Stimulated activated naive CD8-positive, alpha-beta T cell treated with anti-CD3 and anti-CD28 coated beads, Interleukin-15, amount 100 ng/mL, for 72 hours (primary cell): Measurements from ENCODE around the gene AJM1.

Experiments used
- ATAC-seq: fragments of 150-1000 bp; cut with Tn5 transposase; 2 replicates; pipeline ENCODE4 v1.10.0; 2021; ENCODE audit warnings: mild to moderate bottlenecking, moderate library complexity
- DNase-seq, 2 donors: peaks; one replicate each; pipeline ENCODE4 v3.0.0; 2021 to 2022
- H3K27ac Mint-ChIP-seq, 2 donors: one replicate each; pipeline ENCODE4 v1.8.0; 2022; ENCODE audit warnings: mild to moderate bottlenecking in 2 of 2, mixed read lengths in 2 of 2, moderate library complexity in 2 of 2
- H3K27me3 Mint-ChIP-seq: one replicate; pipeline ENCODE4 v1.8.0; 2022; ENCODE audit warnings: mixed read lengths
- H3K4me1 Mint-ChIP-seq: one replicate; pipeline ENCODE4 v1.8.0; 2022; ENCODE audit warnings: mild to moderate bottlenecking, mixed read lengths
- H3K4me3 Mint-ChIP-seq, 2 donors: one replicate each; pipeline ENCODE4 v1.8.0; 2022; ENCODE audit warnings: mild to moderate bottlenecking in 2 of 2, mixed read lengths in 2 of 2, moderate library complexity in 1 of 2
- H3K9me3 Mint-ChIP-seq, 2 donors: one replicate each; pipeline ENCODE4 v1.8.0; 2022; ENCODE audit warnings: mixed read lengths in 2 of 2

AJM1 gene

GRCh38 chr9:136804509-136805206, 37.6 kb upstream of the AJM1 start:
- Mint-ChIP-seq H3K27ac (no peak overlapping the region), H3K9me3 (no peaks in the 10 kb centered on the region), H3K27me3 (peaks cover 20% of the 10 kb centered on the region), H3K4me3 (no peak overlapping the region), H3K4me1 (peaks cover 46% of the 10 kb centered on the region)
- ATAC-seq: no peak
- DNase-seq: no peak

- H3K4me1 Mint-ChIP-seq: peaks cover 47% of the 10 kb centered on the region
- no peak for ATAC-seq
- H3K9me3 Mint-ChIP-seq: no peaks in the 10 kb centered on the region
- peaks cover 20% of the 10 kb centered on the region for H3K27me3 Mint-ChIP-seq
- no peak overlapping the region for H3K4me3 Mint-ChIP-seq
- DNase-seq: no peak
- H3K27ac Mint-ChIP-seq: no peak overlapping the region
Observed at GRCh38 chr9:136805207-136805740, 37.0 kb upstream of the AJM1 start.

GRCh38 chr9:136806067-136806466, 36.2 kb upstream of the AJM1 start:
- H3K4me1 Mint-ChIP-seq: peaks cover 44% of the 10 kb centered on the region
- H3K9me3 Mint-ChIP-seq: no peaks in the 10 kb centered on the region
- H3K27me3 Mint-ChIP-seq: peaks cover 13% of the 10 kb centered on the region
- H3K27ac Mint-ChIP-seq: no peak overlapping the region
- DNase-seq: no peak
- no peak for ATAC-seq
- H3K4me3 Mint-ChIP-seq: peak overlapping the region; percentile 88 to 93

- peaks cover 42% of the 10 kb centered on the region for H3K4me1 Mint-ChIP-seq
- peak overlapping the region; percentile 88 to 93 for H3K4me3 Mint-ChIP-seq
- H3K9me3 Mint-ChIP-seq: no peaks in the 10 kb centered on the region
- no peak for DNase-seq
- ATAC-seq: no peak
- H3K27ac Mint-ChIP-seq: peak overlapping the region; percentile 33 to 85
- H3K27me3 Mint-ChIP-seq: peaks cover 7% of the 10 kb centered on the region
Observed at GRCh38 chr9:136806631-136807201, 35.6 kb upstream of the AJM1 start.

DNA sequence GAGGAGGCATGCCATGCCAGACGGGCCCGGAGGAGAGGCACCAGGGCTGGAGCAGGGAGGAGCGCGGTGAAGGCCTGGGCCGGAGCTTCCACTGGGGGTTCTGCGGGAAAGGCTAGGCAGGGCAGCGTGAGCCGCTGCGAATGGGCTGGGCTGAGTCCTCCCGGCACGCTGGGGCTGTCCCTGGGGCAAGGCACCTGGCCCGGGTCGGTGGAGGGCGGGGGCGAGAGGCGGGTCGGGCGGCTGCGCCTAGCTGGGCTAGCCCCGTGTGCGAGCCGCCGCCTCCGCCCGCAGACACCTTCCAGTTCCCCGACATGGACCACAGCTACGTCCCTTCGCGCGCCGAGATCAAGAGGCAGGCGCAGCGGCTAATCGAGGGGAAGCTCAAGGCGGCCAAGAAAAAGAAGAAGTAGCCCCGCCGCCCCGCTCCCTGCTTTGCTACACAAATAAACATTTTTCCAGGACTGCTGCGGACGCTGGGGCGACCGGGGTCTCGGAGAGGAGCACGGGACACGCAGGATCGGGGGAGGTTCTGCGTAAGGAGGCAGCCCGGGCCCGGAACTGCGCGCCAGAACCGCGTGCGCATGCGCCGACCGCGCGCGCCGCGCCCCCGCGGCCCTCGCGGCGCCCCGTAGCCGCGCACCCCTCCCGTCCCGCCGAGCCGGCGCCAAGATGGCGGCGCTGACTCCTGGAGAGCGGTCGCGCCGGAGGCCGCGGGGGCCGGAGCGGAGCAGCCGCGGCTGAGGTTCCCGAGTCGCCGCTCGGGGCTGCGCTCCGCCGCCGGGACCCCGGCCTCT, 34.8 kb upstream of the AJM1 start, which contains the start of gene RABL6:
TSS of gene RABL6 (plus strand) at position 668 of the 794 bp plus-strand sequence. CDS start 249 bp downstream, outside the sequence.
- peak within 1 kb of the TSS; percentile 88 to 93 for H3K4me3 Mint-ChIP-seq
- DNase-seq: peak; percentile 82 to 86
- H3K27me3 Mint-ChIP-seq: no peaks in the 10 kb centered on the region
- H3K9me3 Mint-ChIP-seq: no peaks in the 10 kb centered on the region
- ATAC-seq: peak; percentile 88
- peaks cover 43% of the 10 kb centered on the region for H3K4me1 Mint-ChIP-seq
- H3K27ac Mint-ChIP-seq: peak within 1 kb of the TSS; percentile 85 to 92

DNA sequence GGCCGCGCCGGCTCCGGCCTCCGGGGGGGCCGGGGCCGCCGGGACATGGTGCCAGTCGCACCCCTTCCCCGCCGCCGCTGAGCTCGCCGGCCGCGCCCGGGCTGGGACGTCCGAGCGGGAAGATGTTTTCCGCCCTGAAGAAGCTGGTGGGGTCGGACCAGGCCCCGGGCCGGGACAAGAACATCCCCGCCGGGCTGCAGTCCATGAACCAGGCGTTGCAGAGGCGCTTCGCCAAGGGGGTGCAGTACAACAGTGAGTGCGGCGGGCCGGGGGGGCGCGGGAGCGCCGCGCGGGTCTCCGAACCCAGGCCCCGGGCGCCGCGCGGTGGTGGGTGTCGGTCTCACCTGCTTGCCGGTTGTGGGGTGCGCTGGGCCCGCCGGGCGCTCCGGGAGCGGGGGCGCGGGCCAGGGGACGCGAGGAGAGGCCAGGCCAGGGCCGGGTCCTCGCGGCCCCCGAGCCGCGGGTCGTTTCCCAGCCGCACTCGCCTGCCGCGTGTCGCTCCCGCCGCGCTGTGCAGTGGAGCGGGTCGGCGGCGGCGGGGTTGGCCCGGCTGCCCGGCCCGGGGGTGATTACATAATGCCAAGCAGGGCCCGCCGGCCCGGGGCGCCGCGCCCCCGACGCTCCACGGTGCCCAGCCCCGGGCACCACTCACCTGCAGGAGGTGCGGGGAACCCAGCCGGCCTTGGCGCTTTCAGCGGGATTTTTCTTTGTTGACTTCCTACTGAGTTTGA, 34.0 kb upstream of the AJM1 start:
- peak overlapping the region; percentile 83 to 89 for H3K4me3 Mint-ChIP-seq
- no peaks in the 10 kb centered on the region for H3K27me3 Mint-ChIP-seq
- no peaks in the 10 kb centered on the region for H3K9me3 Mint-ChIP-seq
- H3K27ac Mint-ChIP-seq: peak overlapping the region; percentile 42 to 90
- peak; percentile 45 to 54 for DNase-seq
- peak; percentile 59 for ATAC-seq
- H3K4me1 Mint-ChIP-seq: peaks cover 51% of the 10 kb centered on the region

GRCh38 chr9:136808806-136809158, 33.5 kb upstream of the AJM1 start:
- peak overlapping the region; percentile 83 to 89 for H3K4me3 Mint-ChIP-seq
- no peak for DNase-seq
- no peak for ATAC-seq
- H3K9me3 Mint-ChIP-seq: no peaks in the 10 kb centered on the region
- H3K4me1 Mint-ChIP-seq: peaks cover 56% of the 10 kb centered on the region
- H3K27me3 Mint-ChIP-seq: no peaks in the 10 kb centered on the region
- peak overlapping the region in 1 of 2 donors; percentile 90 for H3K27ac Mint-ChIP-seq

DNA sequence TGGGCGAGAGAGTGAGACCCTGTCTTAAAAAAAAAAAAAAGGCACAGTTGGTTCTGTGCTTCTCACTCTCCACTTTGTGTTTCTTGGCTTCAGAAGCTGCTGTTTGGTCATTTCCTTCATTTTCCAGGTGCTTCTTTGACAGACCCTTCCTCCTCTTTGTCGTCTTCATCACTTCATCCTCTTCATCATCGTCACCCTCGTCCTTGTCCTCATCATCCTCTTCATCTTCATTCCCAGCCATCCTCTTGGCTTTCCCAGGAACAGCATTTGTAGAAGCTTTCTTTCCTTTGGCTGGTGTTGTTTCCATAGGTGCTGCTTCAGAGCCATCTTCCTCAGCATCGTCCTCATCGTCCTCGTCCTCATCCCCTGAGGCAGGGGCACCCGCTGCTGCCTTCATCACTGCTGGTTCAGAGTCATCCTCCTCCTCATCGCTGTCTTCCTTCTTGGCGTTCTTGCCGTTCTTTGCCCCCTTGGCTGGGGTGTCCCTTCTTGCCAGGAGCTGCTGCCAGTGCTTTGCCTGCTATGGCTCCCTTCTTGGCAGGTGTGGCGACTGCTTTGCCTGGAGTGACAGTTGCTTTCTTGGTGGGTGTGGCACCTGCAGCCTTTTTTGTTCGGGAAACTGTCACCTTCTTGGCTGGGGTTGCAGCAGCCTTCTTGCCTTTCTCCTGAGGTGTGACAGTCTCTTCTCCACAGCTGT, 27.4 kb upstream of the AJM1 start:
- no peaks in the 10 kb centered on the region for H3K27me3 Mint-ChIP-seq
- H3K4me1 Mint-ChIP-seq: peaks cover 35% of the 10 kb centered on the region
- DNase-seq: no peak
- H3K27ac Mint-ChIP-seq: no peak overlapping the region
- no peak for ATAC-seq
- no peak overlapping the region for H3K4me3 Mint-ChIP-seq
- no peaks in the 10 kb centered on the region for H3K9me3 Mint-ChIP-seq

- Mint-ChIP-seq H3K9me3 (no peaks in the 10 kb centered on the region), H3K27ac (no peak overlapping the region), H3K4me1 (peaks cover 30% of the 10 kb centered on the region), H3K27me3 (no peaks in the 10 kb centered on the region), H3K4me3 (no peak overlapping the region)
- ATAC-seq (no peak), DNase-seq (no peak)
Observed at GRCh38 chr9:136815422-136815782, 26.9 kb upstream of the AJM1 start.

- Mint-ChIP-seq H3K9me3 (no peaks in the 10 kb centered on the region), H3K27ac (peak overlapping the region in 1 of 2 donors; percentile 90), H3K4me3 (peak overlapping the region; percentile 37 to 77), H3K4me1 (peaks cover 13% of the 10 kb centered on the region), H3K27me3 (no peaks in the 10 kb centered on the region)
- ATAC-seq (peak; percentile 51), DNase-seq (no peak)
Observed at GRCh38 chr9:136820971-136821825, 21.1 kb upstream of the AJM1 start.

DNA sequence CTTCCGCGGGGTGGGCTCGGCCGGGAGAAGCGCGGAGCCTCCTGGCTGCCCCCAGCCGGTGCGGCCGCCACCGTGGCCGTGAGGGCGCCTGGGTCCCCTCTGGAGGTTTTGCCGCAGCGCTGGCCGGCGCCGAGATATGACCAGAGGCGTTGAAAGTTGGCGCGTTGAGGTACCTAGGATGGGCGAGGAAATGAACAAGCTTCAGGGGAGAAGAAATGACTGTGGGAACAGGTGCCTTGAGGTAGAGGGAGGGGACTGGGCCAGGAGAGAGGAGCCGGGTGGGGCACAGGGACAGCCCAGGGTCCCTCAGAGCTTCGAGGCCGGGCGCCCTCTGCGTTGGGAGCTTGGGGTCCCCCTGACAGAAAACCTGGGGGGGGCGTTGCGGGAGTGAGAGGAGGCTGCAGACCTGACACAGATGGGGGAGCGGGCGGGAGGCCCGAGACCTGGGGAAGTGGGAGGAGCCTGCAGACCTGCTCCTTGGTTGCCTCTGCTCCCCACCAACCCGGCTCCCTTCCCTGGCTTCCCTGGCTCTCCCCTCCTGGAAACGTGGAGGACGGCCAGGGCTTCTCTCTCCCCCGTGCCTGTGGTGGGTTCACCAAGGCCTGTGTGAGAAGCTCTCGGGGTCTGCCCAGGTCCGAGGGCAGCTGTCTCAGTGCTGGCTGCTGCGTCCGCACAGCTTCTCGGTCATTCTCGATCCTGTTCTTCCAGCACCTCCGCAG, 20.3 kb upstream of the AJM1 start:
- H3K27ac Mint-ChIP-seq: no peak overlapping the region

GRCh38 chr9:136823136-136824046, 18.9 kb upstream of the AJM1 start:
- no peaks in the 10 kb centered on the region for H3K9me3 Mint-ChIP-seq
- no peaks in the 10 kb centered on the region for H3K27me3 Mint-ChIP-seq
- H3K4me3 Mint-ChIP-seq: no peak overlapping the region
- no peak for DNase-seq
- no peak for ATAC-seq
- peak overlapping the region in 1 of 2 donors; percentile 67 for H3K27ac Mint-ChIP-seq
- H3K4me1 Mint-ChIP-seq: peaks cover 8% of the 10 kb centered on the region

More for the DNA sequence above, 20.3 kb upstream of the AJM1 start:
- DNase-seq: no peak
- ATAC-seq: no peak
- Mint-ChIP-seq H3K4me1 (peaks cover 11% of the 10 kb centered on the region), H3K27me3 (no peaks in the 10 kb centered on the region), H3K4me3 (peak overlapping the region in 1 of 2 donors; percentile 33), H3K9me3 (no peaks in the 10 kb centered on the region)
